ENCODE data around the gene IRX4. TPM values are rescaled to one million over a fixed set of nuclear protein-coding genes. Genes with fewer than 3 reads are reported as not detected.

Gene IRX4
- total and polyA plus RNA-seq, 4 donors: not detected

DNA sequence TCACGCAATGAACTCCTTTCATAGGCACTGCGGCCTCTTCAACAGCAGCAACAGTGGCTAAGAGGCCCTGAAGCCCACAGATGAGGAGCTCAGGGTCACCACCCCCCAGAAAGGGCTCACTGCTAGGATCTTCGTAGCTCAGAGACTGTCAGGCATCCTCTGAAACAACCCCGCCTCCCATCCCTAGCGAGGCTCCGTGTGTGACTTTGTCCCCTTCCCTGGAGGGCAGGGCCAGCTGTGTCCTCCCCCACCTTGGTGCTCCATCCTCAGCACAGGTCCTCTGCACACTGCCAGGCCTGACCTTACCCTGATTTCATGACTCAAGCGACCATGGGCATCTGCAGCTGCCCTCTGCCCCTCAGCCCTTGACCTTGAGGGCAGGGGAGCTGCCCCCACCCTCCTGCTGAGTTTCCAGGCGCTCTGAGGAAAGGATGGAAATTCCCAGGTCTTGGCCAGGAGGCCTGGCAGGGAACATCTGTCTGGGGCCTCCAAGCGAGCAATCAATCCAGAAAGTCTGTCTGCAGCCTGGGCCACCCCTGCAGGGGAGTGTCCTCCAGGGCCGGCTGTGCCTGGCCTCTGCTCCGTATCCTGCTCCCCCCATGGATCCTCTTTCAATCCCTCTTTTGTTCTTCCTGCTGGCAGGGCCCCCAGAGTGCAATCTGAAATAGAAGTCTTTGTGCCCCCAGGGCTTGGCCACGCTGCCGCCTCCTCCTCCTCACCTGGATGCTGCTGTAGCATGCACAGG is 6.8 kb upstream of the IRX4 start:
- H3K27ac ChIP-seq (ENCODE audit: low read depth in 1 of 2, low read length in 2 of 2): no peak overlapping the region
- no peaks in the 10 kb centered on the region for H3K27me3 ChIP-seq (ENCODE audit: control insufficient read depth in 1 of 2, insufficient read depth in 2 of 2, low read length in 1 of 2)
- intact Hi-C loops (cut with DNase I): no loop called here
- H3K36me3 ChIP-seq (ENCODE audit: control insufficient read depth in 1 of 2, insufficient read depth in 2 of 2, low read length in 1 of 2): no peaks in the 10 kb centered on the region
- 53 to 55% methylated on average over 13 of the region's 13 CpGs for WGBS, 2 donors
- no peaks in the 10 kb centered on the region for H3K4me1 ChIP-seq (ENCODE audit: control insufficient read depth in 1 of 2, insufficient read depth in 2 of 2, low read length in 2 of 2)
- no peak overlapping the region for H3K4me3 ChIP-seq (ENCODE audit: low read length in 2 of 2)
- DNase-seq (peak; percentile 21 to 50), ATAC-seq (ENCODE audit: low FRiP score) (no peak)
- H3K9me3 ChIP-seq (ENCODE audit: control insufficient read depth, low read length): no peaks in the 10 kb centered on the region

DNA sequence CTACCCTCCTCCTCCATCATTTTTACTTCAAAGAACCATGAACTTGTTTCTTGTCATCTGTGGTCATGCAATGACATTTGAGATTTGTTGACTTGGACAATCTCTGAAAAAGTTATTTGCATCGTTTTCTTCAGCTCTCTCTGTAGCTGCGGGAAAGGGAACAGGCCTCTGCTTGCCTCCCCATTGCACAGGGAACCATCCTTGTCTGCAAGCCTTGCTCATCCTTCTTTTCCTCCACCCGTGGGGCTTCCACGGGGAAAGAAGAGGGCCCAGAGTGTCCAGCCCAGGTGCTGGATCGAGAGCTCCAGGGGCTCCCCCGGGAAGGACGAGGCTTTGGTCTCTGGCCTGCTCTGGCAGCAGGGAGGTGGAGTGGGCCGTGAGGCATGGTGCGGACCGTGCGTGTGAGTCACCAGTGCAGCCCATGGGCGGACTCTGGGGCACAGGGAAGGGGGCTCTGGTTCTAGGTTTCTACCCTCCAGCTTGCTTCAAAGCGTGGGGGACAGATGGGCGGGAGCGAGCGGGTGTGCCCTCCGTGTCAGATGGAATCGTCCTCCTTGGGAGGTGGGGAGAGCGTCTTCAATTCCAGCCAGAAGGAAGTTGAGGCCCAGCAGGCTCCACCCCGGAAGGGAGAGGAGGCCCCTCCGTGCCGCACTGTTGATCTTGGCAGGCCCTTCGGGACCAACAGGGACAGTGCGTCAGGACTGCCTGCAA is 6.0 kb upstream of the IRX4 start:
- ATAC-seq (ENCODE audit: low FRiP score) (no peak), DNase-seq (peak; percentile 29 to 65)
- H3K4me3 ChIP-seq (ENCODE audit: low read length in 2 of 2): no peak overlapping the region
- H3K4me1 ChIP-seq (ENCODE audit: control insufficient read depth in 1 of 2, insufficient read depth in 2 of 2, low read length in 2 of 2): no peaks in the 10 kb centered on the region
- intact Hi-C loops (cut with DNase I): no loop called here
- 54 to 60% methylated on average over 21 to 24 of the region's 24 CpGs for WGBS, 2 donors
- H3K27ac ChIP-seq (ENCODE audit: low read depth in 1 of 2, low read length in 2 of 2): no peak overlapping the region
- no peaks in the 10 kb centered on the region for H3K27me3 ChIP-seq (ENCODE audit: control insufficient read depth in 1 of 2, insufficient read depth in 2 of 2, low read length in 1 of 2)
- H3K9me3 ChIP-seq (ENCODE audit: control insufficient read depth, low read length): no peaks in the 10 kb centered on the region
- H3K36me3 ChIP-seq (ENCODE audit: control insufficient read depth in 1 of 2, insufficient read depth in 2 of 2, low read length in 1 of 2): no peaks in the 10 kb centered on the region

DNA sequence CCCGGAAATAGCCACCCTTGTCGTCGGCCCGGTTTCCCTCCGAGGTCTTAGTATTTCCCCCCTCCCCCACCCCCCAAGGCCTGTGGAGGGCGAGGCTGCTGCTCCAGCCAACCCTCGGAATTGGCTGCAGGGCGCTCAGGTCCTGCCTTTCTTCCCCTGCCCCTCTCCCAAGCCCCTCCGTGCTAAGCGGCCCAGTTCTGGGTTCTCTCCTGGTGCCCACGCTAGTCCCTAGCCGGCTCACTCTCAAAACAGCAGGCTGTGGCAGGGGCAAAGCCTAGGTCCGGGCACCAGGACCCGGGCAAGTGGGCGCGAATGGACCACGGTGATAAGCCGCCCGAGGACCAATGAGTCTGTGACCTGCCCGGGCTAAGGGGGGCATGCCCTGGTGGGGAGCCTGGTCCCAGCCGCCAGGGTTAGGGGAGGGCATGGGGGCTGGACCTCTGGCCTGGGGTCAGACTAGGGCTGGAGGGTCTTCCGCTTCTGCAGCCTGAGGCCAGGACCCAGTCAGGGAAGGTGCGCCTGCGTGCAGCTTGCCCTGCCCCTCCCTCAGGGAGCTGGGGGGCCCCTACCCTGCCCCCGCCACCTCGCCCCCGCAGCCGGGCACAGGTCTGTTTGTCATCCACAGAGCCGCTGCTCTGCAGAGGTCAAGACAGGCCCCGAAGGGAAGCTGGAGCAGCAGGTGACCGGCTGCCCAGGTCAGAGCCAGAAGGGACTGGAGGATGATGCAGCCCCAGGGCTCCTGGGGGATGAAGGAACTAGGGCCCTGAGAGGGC is 5.0 kb upstream of the IRX4 start:
- 11% methylated on average over 25 to 31 of the region's 31 CpGs for WGBS, 2 donors
- Histone ChIP-seq H3K27ac (ENCODE audit: low read depth in 1 of 2, low read length in 2 of 2) (no peak overlapping the region), H3K4me1 (ENCODE audit: control insufficient read depth in 1 of 2, insufficient read depth in 2 of 2, low read length in 2 of 2) (no peaks in the 10 kb centered on the region), H3K9me3 (ENCODE audit: control insufficient read depth, low read length) (no peaks in the 10 kb centered on the region), H3K36me3 (ENCODE audit: control insufficient read depth in 1 of 2, insufficient read depth in 2 of 2, low read length in 1 of 2) (no peaks in the 10 kb centered on the region), H3K27me3 (ENCODE audit: control insufficient read depth in 1 of 2, insufficient read depth in 2 of 2, low read length in 1 of 2) (no peaks in the 10 kb centered on the region), H3K4me3 (ENCODE audit: low read length in 2 of 2) (no peak overlapping the region)
- ATAC-seq (ENCODE audit: low FRiP score) (no peak), DNase-seq (peak; percentile 24 to 49)
- intact Hi-C loops (cut with DNase I): no loop called here

DNA sequence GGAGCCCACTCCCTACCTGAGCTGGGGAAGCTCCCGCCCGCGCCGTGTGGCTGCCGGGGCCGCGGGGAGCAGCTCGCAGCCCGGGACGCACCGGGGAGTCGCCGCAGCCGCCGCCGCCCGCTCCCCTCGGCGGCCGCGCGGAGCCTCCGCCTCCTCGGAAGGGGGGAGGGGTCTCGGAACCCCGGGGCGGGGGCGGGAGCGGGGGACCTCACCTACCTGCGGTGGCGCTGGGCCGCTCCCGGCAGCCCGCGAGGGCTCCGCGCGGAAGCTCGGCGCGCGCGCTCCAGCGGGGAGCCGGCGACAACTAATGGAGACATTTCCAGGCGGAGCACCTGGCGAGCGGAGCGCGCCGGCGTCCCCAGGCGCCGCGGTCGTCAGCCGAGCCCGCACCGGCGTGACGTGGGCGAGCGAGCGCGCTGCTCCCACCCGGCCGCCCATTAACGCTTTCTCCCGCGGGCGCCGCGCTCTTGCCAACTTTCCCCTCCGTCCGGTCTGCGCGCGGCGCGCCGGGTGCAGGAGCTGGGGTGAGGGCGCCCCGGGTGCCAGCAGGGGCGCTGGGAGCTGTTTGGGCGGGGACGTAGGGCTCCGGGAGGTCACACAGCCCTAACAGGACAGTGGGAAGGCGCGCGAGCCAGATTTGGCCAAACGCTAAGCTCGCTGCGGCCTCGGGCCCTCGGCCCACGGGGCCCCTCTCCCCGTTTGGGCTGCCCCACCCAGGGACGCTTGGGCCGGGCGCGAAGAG is 4.3 kb upstream of the IRX4 start:
- intact Hi-C loops (cut with DNase I): no loop called here
- peak; percentile 15 to 67 for DNase-seq
- Histone ChIP-seq H3K4me1 (ENCODE audit: control insufficient read depth in 1 of 2, insufficient read depth in 2 of 2, low read length in 2 of 2) (no peaks in the 10 kb centered on the region), H3K27ac (ENCODE audit: low read depth in 1 of 2, low read length in 2 of 2) (no peak overlapping the region), H3K36me3 (ENCODE audit: control insufficient read depth in 1 of 2, insufficient read depth in 2 of 2, low read length in 1 of 2) (no peaks in the 10 kb centered on the region), H3K4me3 (ENCODE audit: low read length in 2 of 2) (no peak overlapping the region), H3K9me3 (ENCODE audit: control insufficient read depth, low read length) (no peaks in the 10 kb centered on the region), H3K27me3 (ENCODE audit: control insufficient read depth in 1 of 2, insufficient read depth in 2 of 2, low read length in 1 of 2) (no peaks in the 10 kb centered on the region)
- no peak for ATAC-seq (ENCODE audit: low FRiP score)
- 0 to 1% methylated on average over 44 to 102 of the region's 102 CpGs for WGBS, 2 donors

DNA sequence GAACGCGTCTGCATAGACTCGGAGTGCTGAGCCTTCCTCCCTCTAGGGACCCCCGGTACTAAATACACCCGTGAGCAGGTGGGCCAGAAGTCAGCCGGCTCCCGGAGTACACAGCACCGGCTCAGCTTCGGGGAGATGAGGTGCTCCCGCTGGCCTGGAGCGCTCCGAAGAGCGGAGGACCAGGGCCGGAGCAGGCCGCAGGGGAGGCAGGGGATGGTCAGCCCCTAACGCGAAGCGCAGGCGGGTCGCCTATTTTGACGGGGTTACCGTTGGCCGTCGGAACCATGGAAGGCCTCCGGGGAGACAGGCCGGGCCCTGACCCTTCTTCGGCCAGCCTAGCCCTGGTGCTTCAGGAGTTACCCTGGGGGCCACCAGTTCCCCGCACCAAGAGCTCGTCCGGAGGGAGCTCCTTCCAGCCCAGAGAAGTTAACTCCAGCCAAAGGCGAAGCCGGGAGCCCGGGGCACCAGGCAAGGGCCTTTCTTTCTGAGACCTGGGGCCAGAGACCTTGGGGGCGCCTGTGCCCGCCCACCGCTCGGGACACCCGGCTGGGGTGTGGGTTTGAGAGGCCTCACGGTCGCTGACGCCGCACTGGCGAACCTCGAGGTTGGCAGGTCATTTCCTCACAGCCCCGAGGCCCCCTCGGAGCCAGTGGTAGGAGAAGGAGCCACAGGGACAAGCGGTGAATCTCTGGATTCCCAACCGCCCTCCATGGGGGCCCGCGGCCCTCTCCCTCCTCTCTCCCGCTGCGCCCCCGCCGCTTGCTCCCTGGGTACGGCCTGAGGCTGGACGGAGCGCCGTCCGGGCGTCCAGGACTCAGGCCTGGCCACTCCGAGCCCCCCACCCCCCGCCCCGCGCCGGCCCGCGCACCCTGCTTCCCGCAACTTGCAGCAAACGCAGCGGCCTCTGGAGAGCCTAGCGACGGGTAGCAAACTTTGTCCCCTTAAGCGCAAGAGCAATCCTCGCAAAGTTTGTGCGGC is 3.4 kb upstream of the IRX4 start:
- Histone ChIP-seq H3K9me3 (ENCODE audit: control insufficient read depth, low read length) (no peaks in the 10 kb centered on the region), H3K36me3 (ENCODE audit: control insufficient read depth in 1 of 2, insufficient read depth in 2 of 2, low read length in 1 of 2) (no peaks in the 10 kb centered on the region), H3K4me3 (ENCODE audit: low read length in 2 of 2) (no peak overlapping the region), H3K4me1 (ENCODE audit: control insufficient read depth in 1 of 2, insufficient read depth in 2 of 2, low read length in 2 of 2) (no peaks in the 10 kb centered on the region), H3K27me3 (ENCODE audit: control insufficient read depth in 1 of 2, insufficient read depth in 2 of 2, low read length in 1 of 2) (no peaks in the 10 kb centered on the region), H3K27ac (ENCODE audit: low read depth in 1 of 2, low read length in 2 of 2) (no peak overlapping the region)
- ATAC-seq (ENCODE audit: low FRiP score) (no peak), DNase-seq (peak; percentile 30 to 58)
- 3% methylated on average over 56 to 75 of the region's 75 CpGs for WGBS, 2 donors
- intact Hi-C loops (cut with DNase I): no loop called here

DNA sequence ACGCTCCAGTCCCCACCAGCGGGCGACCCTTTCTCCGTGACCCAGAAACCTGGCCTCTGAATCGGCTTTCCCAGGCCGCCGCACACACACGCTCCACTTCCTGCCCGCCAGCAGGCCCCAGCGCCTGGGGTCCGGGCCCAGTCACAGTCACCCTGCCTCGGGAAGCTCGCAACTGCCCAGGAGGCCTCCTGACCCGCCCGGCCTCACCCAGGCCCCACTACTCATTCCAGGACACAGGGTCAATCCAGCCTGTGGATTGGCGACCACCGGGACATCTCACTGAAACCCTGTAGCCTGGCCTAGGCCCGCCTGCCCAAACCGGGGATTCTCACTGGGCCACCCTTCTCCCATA is 2.7 kb upstream of the IRX4 start:
- intact Hi-C loops (cut with DNase I): no loop called here
- Histone ChIP-seq H3K4me1 (ENCODE audit: control insufficient read depth in 1 of 2, insufficient read depth in 2 of 2, low read length in 2 of 2) (no peaks in the 10 kb centered on the region), H3K27me3 (ENCODE audit: control insufficient read depth in 1 of 2, insufficient read depth in 2 of 2, low read length in 1 of 2) (no peaks in the 10 kb centered on the region), H3K27ac (ENCODE audit: low read depth in 1 of 2, low read length in 2 of 2) (no peak overlapping the region), H3K36me3 (ENCODE audit: control insufficient read depth in 1 of 2, insufficient read depth in 2 of 2, low read length in 1 of 2) (no peaks in the 10 kb centered on the region), H3K4me3 (ENCODE audit: low read length in 2 of 2) (no peak overlapping the region), H3K9me3 (ENCODE audit: control insufficient read depth, low read length) (no peaks in the 10 kb centered on the region)
- ATAC-seq (ENCODE audit: low FRiP score): no peak
- 9 to 11% methylated on average over 19 of the region's 19 CpGs for WGBS, 2 donors
- DNase-seq: peak; percentile 15 to 49

DNA sequence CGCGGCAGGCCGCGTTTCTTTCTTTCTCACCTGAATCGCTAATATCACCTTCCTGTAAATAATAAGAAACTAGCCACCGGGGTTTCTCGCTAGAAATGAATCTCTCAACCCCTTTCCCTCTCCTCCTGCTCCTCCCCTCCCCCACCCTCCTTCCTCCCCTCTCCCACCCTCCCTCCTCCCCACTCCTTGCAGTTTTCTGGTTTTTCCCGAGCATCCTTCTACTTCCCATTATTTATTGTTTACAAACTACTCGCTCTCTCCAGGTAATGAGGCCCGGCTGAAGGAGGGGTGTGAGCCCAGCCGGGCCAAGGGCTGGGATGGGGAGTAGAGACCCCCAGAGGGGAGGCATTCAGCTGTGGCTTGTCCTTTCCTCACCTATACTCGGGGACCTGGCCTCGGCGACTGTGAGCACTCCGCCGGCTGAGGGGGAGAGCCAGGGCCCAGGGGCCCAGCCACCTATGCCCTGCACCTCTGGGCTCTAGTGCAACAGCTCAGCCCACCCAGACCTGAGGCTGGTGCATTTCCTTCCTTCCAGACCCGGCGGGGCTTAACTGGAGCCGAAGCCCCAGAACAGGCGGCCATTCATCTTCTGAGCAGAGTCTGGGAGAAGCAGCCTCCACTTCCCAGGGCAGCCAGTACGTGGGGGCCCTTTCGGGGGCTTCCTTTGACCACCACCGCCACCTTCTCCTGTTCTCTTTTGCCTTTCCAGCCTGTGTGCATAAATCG is 2.1 kb upstream of the IRX4 start:
- Histone ChIP-seq H3K27me3 (ENCODE audit: control insufficient read depth in 1 of 2, insufficient read depth in 2 of 2, low read length in 1 of 2) (no peaks in the 10 kb centered on the region), H3K4me3 (ENCODE audit: low read length in 2 of 2) (no peak overlapping the region), H3K4me1 (ENCODE audit: control insufficient read depth in 1 of 2, insufficient read depth in 2 of 2, low read length in 2 of 2) (no peaks in the 10 kb centered on the region), H3K9me3 (ENCODE audit: control insufficient read depth, low read length) (no peaks in the 10 kb centered on the region), H3K27ac (ENCODE audit: low read depth in 1 of 2, low read length in 2 of 2) (no peak overlapping the region), H3K36me3 (ENCODE audit: control insufficient read depth in 1 of 2, insufficient read depth in 2 of 2, low read length in 1 of 2) (no peaks in the 10 kb centered on the region)
- WGBS, 2 donors: 11 to 13% methylated on average over 23 to 24 of the region's 24 CpGs
- ATAC-seq (ENCODE audit: low FRiP score): no peak
- peak; percentile 24 to 55 for DNase-seq
- intact Hi-C loops (cut with DNase I): no loop called here

All from aorta (tissue), 5 donors.